Muscle of leg (tissue), 11 donors: ENCODE measurements around the gene ABI1. TPM values are rescaled to one million over a fixed set of nuclear protein-coding genes. Genes with fewer than 3 reads are reported as not detected.
A peak's percentile ranks its signal among the peaks of the same experiment; 100 is the strongest.
"Not testable (repeated sequence)": the region's sequence is repeated elsewhere in the genome, so short reads cannot be mapped to it uniquely, and the experiment has no call there.

Experiments used
- DNase-seq: peaks from one replicate; pipeline ENCODE4 v3.0.0; 2013
- H3K27ac ChIP-seq: one replicate; pipeline ENCODE4 v1.5.1; 2013; ENCODE audit warnings: mild to moderate bottlenecking, low read length, control low read depth
- H3K27me3 ChIP-seq: one replicate; pipeline ENCODE4 v1.6.1; 2013; ENCODE audit warnings: low read length; ENCODE audit not compliant: control insufficient read depth, insufficient read depth
- H3K36me3 ChIP-seq: one replicate; pipeline ENCODE4 v1.6.1; 2013; ENCODE audit warnings: low read length; ENCODE audit not compliant: control insufficient read depth, insufficient read depth
- H3K4me1 ChIP-seq: one replicate; pipeline ENCODE4 v1.6.1; 2013; ENCODE audit warnings: low read length; ENCODE audit not compliant: control insufficient read depth, insufficient read depth
- H3K4me3 ChIP-seq: one replicate; pipeline ENCODE4 v1.5.1; 2013; ENCODE audit warnings: low read length, control low read depth
- H3K9me3 ChIP-seq: replicated peaks from 2 replicates; pipeline ENCODE4 v1.6.1; 2013; ENCODE audit warnings: low read depth, low read length; ENCODE audit not compliant: control insufficient read depth
- WGBS: methylation state at CpG from one replicate; pipeline ENCODE4 v1.1.5; 2013; ENCODE audit warnings: missing lambda C conversion rate; ENCODE audit not compliant: insufficient coverage; 5-methylcytosine and 5-hydroxymethylcytosine counted together
- polyA plus RNA-seq, 8 donors: library from polyadenylated mRNA; unstranded; fragments of 120-200 nt; gene quantifications; one replicate each; pipeline versions ENCODE4 v1.2.1 to v1.2.3, GENCODE V29; 2013; ENCODE audit warnings: inconsistent platforms in 1 of 8, low replicate concordance in 1 of 8; ENCODE audit not compliant: insufficient read length in 8 of 8, insufficient read depth in 1 of 8
- total RNA-seq: library from RNA; stranded (reverse); fragments of 120-200 nt; gene quantifications from one replicate; pipeline ENCODE4 v1.2.4, GENCODE V29; 2013

The ABI1 gene
- total and polyA plus RNA-seq, 9 donors: 35.5 to 48.6 (median 41.1) TPM

DNA sequence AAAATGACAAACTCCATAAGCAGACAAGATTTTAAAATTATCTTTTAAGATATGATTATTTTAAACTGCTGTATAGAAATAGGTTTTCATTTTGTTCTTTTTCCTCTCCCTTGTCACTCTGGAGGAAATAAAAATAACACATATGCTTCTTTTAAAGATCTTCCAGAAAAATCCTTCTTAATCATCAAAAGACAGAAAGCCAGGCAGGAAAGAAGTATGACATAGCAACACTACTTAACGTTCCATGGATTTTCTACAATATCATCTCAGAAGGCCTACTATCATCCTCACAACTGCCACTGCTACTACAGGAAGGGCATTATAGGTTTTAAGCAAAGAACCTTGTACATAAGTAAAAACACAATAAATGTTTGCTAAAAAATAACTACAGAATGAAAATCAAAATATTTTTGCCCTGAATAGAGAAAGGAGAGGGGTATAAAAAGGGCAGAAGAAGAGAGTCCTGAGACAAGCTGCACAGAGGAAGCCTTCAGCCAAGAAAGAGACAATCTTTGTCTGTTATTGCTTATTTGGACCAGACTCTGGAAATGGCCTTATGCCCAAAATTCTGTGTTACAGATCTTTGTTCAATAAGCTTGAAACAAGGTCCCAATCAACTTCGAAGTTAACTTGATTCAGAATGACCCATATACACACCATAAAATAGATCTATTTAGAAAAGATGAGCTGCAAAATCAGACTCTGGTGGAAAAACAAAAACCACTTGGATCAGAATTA, 67.8 kb downstream of the ABI1 start:
- H3K27me3 ChIP-seq: no peaks in the 10 kb centered on the region
- DNase-seq: peak; percentile 38
- H3K4me1 ChIP-seq: no peaks in the 10 kb centered on the region
- no peak overlapping the region for H3K4me3 ChIP-seq
- no peak overlapping the region for H3K27ac ChIP-seq
- no peaks in the 10 kb centered on the region for H3K36me3 ChIP-seq
- no CpG with 5 or more reads among the region's 2 CpGs for WGBS
- H3K9me3 ChIP-seq: peaks cover 10% of the 10 kb centered on the region

DNA sequence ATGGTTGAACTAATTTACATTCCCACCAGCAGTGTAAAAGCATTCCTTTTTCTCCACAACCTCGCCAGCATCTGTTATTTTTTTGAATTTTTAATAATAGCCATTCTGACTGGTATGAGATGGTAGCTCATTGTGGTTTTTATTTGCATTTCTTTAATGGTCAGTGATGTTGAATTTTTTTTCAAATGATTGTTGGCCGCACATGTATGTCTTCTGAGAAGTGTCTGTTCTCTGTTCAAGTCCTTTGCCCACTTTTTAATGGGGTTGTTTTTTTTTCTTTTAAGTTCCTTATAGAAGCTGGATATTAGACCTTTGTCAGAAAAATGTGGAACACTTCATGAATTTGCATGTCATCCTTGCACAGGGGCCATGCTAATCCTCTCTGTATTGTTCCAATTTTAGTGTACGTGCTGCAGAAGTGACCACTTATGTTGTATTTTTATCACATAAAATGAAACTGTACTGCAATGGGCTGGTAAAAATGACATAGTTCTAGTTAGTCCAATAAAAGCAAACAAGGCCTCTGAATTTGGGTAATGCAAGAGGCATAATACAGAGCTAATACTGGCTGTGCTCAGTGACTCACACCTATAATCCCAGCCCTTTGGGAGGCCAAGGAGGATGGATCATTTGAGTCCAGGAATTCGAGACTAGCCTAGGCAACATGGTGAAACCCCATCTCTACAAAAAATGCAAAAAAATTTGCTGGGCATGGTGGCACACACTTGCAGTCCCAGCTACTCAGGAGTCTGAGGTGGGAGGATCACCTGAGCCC, 70.3 kb downstream of the ABI1 start:
- no peak overlapping the region for H3K4me3 ChIP-seq
- H3K27ac ChIP-seq: no peak overlapping the region
- WGBS: 83% methylated on average over 1 of the region's 4 CpGs
- H3K4me1 ChIP-seq: no peaks in the 10 kb centered on the region
- DNase-seq: no peak
- H3K9me3 ChIP-seq: no peaks in the 10 kb centered on the region
- no peaks in the 10 kb centered on the region for H3K36me3 ChIP-seq
- no peaks in the 10 kb centered on the region for H3K27me3 ChIP-seq

DNA sequence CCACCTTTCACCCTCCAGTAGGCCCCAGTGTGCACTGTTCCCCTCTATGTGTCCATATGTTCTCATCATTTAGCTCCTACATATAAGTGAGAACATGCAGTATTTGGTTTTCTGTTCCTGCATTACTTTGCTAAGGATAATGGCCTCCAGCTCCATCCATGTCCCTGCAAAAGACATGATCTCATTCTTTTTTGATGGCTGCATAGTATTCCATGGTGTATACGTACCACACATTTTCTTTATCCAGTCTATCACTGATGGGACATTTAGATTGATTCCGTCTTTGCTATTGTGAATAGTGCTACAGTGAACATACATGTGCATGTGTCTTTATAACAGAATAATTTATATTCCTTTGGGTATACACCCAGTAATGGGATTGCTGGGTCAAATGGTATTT, 71.0 kb downstream of the ABI1 start:
- not testable (repeated sequence) for H3K4me1 ChIP-seq, H3K9me3 ChIP-seq, DNase-seq, H3K27ac ChIP-seq, H3K27me3 ChIP-seq, H3K36me3 ChIP-seq, H3K4me3 ChIP-seq
- WGBS: no CpG with 5 or more reads among the region's 2 CpGs

DNA sequence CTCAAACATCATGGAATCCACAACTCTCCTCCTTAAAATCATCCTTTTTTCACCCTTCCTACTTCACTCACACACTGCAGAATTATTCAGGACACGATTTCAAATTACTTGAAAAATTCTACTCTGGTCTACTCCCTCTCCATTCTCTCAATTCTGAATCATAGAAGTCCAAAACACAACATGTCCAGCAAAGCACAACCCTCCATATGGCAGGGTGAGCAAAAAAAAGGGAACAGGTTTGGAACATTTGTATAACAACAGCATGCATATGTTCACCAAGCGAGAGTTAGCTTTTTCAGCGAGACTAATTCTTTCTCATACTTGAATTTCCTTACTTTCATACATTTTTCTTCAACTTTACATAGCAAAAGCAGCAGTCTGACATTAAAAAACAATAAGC, 73.4 kb downstream of the ABI1 start:
- no peak for DNase-seq
- Histone ChIP-seq H3K9me3 (no peaks in the 10 kb centered on the region), H3K27ac (no peak overlapping the region), H3K36me3 (no peaks in the 10 kb centered on the region), H3K27me3 (no peaks in the 10 kb centered on the region), H3K4me1 (no peaks in the 10 kb centered on the region), H3K4me3 (no peak overlapping the region)
- no CpG with 5 or more reads among the region's 3 CpGs for WGBS

DNA sequence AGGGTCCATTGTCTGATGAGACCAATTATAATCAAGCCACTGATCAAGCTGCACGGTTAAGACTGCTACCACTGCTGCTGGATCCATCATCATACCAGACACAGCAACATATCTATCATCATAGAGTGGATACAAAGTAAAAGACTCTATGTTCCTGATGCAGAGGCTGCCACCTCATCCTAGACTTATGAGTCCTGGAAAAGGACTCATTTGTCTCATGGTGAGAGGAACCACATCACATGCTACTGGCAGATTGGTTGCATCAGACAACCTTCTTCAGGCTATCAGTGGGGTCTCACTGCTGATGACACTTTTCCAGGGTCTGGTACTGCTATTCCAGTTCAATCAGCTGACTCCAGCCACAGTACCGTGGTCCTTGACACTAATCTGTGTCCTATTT, 79.0 kb downstream of the ABI1 start:
- H3K9me3 ChIP-seq: peaks cover 2% of the 10 kb centered on the region
- H3K27ac ChIP-seq: no peak overlapping the region
- no peak for DNase-seq
- WGBS: 88% methylated on average over 1 of the region's 2 CpGs
- H3K36me3 ChIP-seq: no peaks in the 10 kb centered on the region
- H3K4me3 ChIP-seq: no peak overlapping the region
- peaks cover 6% of the 10 kb centered on the region for H3K4me1 ChIP-seq
- no peaks in the 10 kb centered on the region for H3K27me3 ChIP-seq

DNA sequence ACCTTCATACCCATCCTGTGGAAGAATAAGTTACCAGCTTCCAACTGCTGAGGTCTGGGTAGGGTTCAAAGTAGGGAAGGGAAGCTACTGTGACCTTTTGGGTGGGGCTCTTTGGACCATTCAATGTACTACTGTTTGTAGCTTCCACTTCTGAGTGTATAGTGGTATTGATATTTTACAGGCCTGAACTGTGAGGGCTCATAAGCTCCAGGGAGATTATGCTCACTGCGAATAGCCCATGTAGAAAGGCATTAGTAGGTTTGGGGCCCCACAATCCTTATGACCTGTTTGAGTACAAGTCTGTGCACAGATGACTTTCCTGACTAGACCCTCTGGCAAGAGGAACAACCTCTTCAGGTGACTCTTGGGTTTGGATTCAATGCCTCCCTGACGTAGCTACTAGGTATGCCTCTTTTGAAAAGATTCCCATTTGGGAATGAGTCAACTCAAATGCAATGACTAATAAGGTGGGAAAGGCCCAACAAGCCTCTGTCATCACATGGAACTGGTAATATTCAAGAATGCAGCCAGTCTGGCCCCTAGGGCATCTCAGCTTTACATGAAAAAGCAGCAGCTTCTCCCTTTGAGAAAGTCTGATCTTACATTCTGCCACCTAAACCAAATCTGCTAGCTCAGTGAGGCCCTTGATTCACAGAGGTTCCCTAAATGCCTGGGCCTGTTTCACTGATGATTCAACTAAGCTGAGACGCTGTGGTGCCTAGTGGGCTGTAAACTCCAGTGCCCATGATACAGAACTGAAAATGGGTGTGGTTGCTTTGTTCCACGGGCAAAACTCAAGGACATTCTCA, 79.8 kb downstream of the ABI1 start:
- Histone ChIP-seq H3K4me3 (no peak overlapping the region), H3K36me3 (no peaks in the 10 kb centered on the region), H3K4me1 (peaks cover 6% of the 10 kb centered on the region), H3K27ac (no peak overlapping the region), H3K9me3 (peaks cover 2% of the 10 kb centered on the region), H3K27me3 (no peaks in the 10 kb centered on the region)
- WGBS: 72% methylated on average over 2 of the region's 4 CpGs
- peak; percentile 10 for DNase-seq

DNA sequence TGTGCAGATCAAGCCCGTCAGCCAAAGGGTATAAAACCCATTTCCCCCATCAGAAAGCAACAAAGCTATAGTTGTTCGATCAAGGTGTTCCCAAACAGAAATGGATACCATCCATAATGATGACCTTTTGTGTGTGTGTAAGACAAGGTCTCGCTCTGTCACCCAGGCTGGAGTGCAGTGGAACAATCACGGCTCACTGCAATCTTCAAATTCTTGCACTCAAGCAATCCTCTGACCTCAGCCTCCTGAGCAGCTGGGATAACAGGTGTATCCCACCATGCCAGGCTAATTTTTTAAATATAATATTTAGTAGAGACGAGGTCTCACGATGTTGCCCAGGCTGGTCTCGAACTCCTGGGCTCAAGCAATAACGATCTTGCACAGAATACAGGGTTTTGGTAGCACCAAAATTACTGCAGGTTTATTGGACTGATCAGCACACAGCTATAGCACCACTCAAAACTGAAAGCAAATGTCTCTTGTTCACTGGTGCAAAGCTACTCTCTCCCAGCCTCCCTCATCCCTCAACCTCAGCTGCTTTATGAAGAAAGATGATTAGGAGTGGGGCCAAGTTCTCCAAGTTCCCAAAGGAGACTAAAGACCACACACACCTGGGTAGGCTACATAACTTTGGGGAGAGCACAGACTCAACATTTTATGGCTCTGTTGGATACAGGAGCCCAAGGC, 80.5 kb downstream of the ABI1 start:
- H3K36me3 ChIP-seq: no peaks in the 10 kb centered on the region
- no peak overlapping the region for H3K27ac ChIP-seq
- peaks cover 2% of the 10 kb centered on the region for H3K9me3 ChIP-seq
- WGBS: 100% methylated on average over 1 of the region's 8 CpGs
- H3K4me3 ChIP-seq: no peak overlapping the region
- no peaks in the 10 kb centered on the region for H3K27me3 ChIP-seq
- DNase-seq: no peak
- H3K4me1 ChIP-seq: peaks cover 6% of the 10 kb centered on the region

DNA sequence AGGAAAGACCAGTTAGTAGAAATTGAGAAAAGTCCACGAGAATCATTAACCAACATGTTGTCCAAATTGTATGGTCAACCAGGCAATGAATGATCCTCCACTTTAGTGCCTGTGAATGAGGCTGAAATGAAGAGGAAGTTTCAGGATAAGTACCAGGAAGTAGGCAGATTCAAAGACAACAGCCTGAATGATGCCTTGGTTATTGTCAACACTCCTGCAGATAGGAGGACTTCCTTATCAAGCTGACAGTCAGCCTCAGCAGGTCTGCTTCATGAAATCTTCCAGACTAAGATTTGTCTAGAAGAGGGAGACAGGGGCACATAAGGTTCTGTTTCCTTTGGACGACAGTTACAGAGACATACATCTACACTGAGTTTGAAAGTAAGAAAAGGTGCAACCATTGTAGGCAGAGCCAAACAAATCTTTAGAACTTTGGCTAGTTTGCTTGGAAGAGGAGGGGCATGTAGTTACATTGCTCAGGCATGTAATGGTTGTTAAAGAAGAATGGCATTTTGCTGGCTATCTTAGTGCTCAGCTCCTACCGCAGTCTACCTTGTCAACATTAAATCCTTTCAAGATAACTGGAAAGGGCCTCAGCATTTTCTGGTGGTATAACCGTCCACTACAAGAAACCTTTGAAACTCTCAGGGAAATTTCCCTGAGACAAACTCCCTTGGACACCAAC, 81.4 kb downstream of the ABI1 start:
- WGBS: 80% methylated on average over 1 of the region's 4 CpGs
- no peak for DNase-seq

DNA sequence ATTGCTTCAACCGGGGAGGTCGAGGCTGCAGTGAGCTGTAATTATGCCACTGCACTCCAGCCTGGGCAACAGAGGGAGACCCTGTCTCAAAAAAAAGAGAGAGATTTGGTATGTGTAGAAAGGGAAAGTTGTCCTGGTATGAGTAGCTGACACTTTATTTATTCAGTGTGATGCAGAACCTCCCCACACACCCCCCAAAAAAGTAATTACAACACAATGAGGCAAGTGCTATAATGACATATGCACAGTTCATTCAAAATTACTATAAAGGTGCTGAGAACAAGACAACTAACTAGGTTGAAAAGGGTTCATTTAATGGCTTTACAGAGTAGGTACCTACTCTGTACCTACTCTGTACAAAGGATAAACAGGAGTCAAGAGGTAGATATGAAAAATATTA, 83.1 kb downstream of the ABI1 start:
- 90% methylated on average over 2 of the region's 2 CpGs for WGBS
- H3K9me3 ChIP-seq: peaks cover 2% of the 10 kb centered on the region

More for the DNA sequence above, 81.4 kb downstream of the ABI1 start:
- no peak overlapping the region for H3K27ac ChIP-seq
- peaks cover 2% of the 10 kb centered on the region for H3K9me3 ChIP-seq
- no peaks in the 10 kb centered on the region for H3K27me3 ChIP-seq
- H3K36me3 ChIP-seq: no peaks in the 10 kb centered on the region
- H3K4me3 ChIP-seq: no peak overlapping the region
- peaks cover 6% of the 10 kb centered on the region for H3K4me1 ChIP-seq

More for the DNA sequence above, 83.1 kb downstream of the ABI1 start:
- Histone ChIP-seq H3K36me3 (no peaks in the 10 kb centered on the region), H3K4me1 (peaks cover 6% of the 10 kb centered on the region), H3K27ac (no peak overlapping the region), H3K27me3 (no peaks in the 10 kb centered on the region), H3K4me3 (no peak overlapping the region)
- no peak for DNase-seq
